Upper lobe of right lung (tissue), 1 donor: Measurements from ENCODE around the gene CFAP92. TPM values are rescaled to one million over a fixed set of nuclear protein-coding genes. Genes with fewer than 3 reads are reported as not detected.
A peak's percentile ranks its signal among the peaks of the same experiment; 100 is the strongest.

Experiments used
- ATAC-seq: fragments of 200-7000 bp; cut with Tn5 transposase; one replicate; pipeline ENCODE4 v1.9.1; 2020; ENCODE audit warnings: mild to moderate bottlenecking, moderate library complexity
- DNase-seq: peaks from one replicate; pipeline ENCODE4 v3.0.0-alpha.2; 2020
- H3K27ac ChIP-seq: fragments of 200-600 bp; one replicate; pipeline ENCODE4 v1.8.0; 2022
- H3K27me3 ChIP-seq: fragments of 200-600 bp; one replicate; pipeline ENCODE4 v1.8.0; 2022; ENCODE audit warnings: mild to moderate bottlenecking
- H3K36me3 ChIP-seq: fragments of 200-600 bp; one replicate; pipeline ENCODE4 v1.8.0; 2022
- H3K4me1 ChIP-seq: fragments of 200-600 bp; one replicate; pipeline ENCODE4 v1.8.0; 2022
- H3K4me3 ChIP-seq: fragments of 200-600 bp; one replicate; pipeline ENCODE4 v1.8.0; 2022; ENCODE audit warnings: mild to moderate bottlenecking
- H3K9me3 ChIP-seq: fragments of 200-600 bp; one replicate; pipeline ENCODE4 v1.8.0; 2022
- CTCF ChIP-seq: fragments of 200-600 bp; IDR thresholded peaks from one replicate; pipeline ENCODE4 v1.8.0; 2022; ENCODE audit warnings: antibody characterized with exemption
- intact Hi-C: fragments of 100-400 bp; cut with DNase I; formaldehyde crosslinking; loops from one replicate; pipeline ENCODE4 v1.11.0; 2022
- total RNA-seq: library from RNA; stranded (reverse); fragmentation: NEBNext Ultra II Directional; extraction: Animal tissue kit (Norgen Biotek cat#: 25700); gene quantifications from one replicate; pipeline ENCODE4 v1.2.1, GENCODE V29; 2021
- donor health status: DM: no; HTN: yes; CAD: no; lungs with severe emphysema.

The CFAP92 gene
- total RNA-seq, 1 donor from 2014 or later: 1.9 TPM

- no peak overlapping the region for H3K4me3 ChIP-seq
- no peak overlapping the region for H3K27ac ChIP-seq
- ATAC-seq (no peak), DNase-seq (no peak)
- no peaks in the 10 kb centered on the region for H3K9me3 ChIP-seq
- no peaks in the 10 kb centered on the region for H3K27me3 ChIP-seq
- peaks cover 6% of the 10 kb centered on the region for H3K4me1 ChIP-seq
- no peaks in the 10 kb centered on the region for H3K36me3 ChIP-seq
- TF ChIP-seq CTCF: no peak
- intact Hi-C loops: no loop called here
Observed at GRCh38 chr3:128987302-128988100, 6.4 kb downstream of the CFAP92 start.

GRCh38 chr3:128984596-128984995 is 9.3 kb downstream of the CFAP92 start:
- intact Hi-C loops: no loop called here
- ATAC-seq (no peak), DNase-seq (no peak)
- no peaks in the 10 kb centered on the region for H3K9me3 ChIP-seq
- H3K27me3 ChIP-seq: no peaks in the 10 kb centered on the region
- no peak for TF ChIP-seq CTCF
- no peak overlapping the region for H3K27ac ChIP-seq
- H3K4me1 ChIP-seq: peaks cover 6% of the 10 kb centered on the region
- H3K4me3 ChIP-seq: no peak overlapping the region
- no peaks in the 10 kb centered on the region for H3K36me3 ChIP-seq

- no peak overlapping the region for H3K4me3 ChIP-seq
- intact Hi-C loops: no loop called here
- ATAC-seq (no peak), DNase-seq (no peak)
- TF ChIP-seq CTCF: no peak
- no peaks in the 10 kb centered on the region for H3K9me3 ChIP-seq
- no peaks in the 10 kb centered on the region for H3K27me3 ChIP-seq
- no peak overlapping the region for H3K27ac ChIP-seq
- peaks cover 6% of the 10 kb centered on the region for H3K4me1 ChIP-seq
- H3K36me3 ChIP-seq: no peaks in the 10 kb centered on the region
Observed at GRCh38 chr3:128983293-128984069, 10.4 kb downstream of the CFAP92 start.

GRCh38 chr3:128975276-128975675 is 18.6 kb downstream of the CFAP92 start:
- intact Hi-C loops: no loop called here
- no peak for DNase-seq
- H3K4me3 ChIP-seq: no peak overlapping the region

GRCh38 chr3:128973988-128974564 is 19.8 kb downstream of the CFAP92 start:
- Histone ChIP-seq H3K4me1 (peaks cover 17% of the 10 kb centered on the region), H3K27me3 (no peaks in the 10 kb centered on the region), H3K27ac (no peak overlapping the region), H3K36me3 (no peaks in the 10 kb centered on the region), H3K9me3 (no peaks in the 10 kb centered on the region), H3K4me3 (no peak overlapping the region)
- peak; percentile 53 for ATAC-seq
- no peak for TF ChIP-seq CTCF
- no peak for DNase-seq
- intact Hi-C loops: no loop called here

More at GRCh38 chr3:128975276-128975675, 18.6 kb downstream of the CFAP92 start:
- ATAC-seq: no peak
- H3K27me3 ChIP-seq: no peaks in the 10 kb centered on the region
- H3K9me3 ChIP-seq: no peaks in the 10 kb centered on the region
- H3K27ac ChIP-seq: no peak overlapping the region
- no peak for TF ChIP-seq CTCF
- H3K4me1 ChIP-seq: peaks cover 17% of the 10 kb centered on the region
- H3K36me3 ChIP-seq: no peaks in the 10 kb centered on the region
